ENCODE data around the gene NRARP. TPM values are rescaled to one million over a fixed set of nuclear protein-coding genes. Genes with fewer than 3 reads are reported as not detected.

The NRARP gene
- total and polyA plus RNA-seq, 2 of the 13 experiments (the other 11 are each of a cell fraction or from before 2014, with no cell fraction given): 0.22 to 0.46 TPM

DNA sequence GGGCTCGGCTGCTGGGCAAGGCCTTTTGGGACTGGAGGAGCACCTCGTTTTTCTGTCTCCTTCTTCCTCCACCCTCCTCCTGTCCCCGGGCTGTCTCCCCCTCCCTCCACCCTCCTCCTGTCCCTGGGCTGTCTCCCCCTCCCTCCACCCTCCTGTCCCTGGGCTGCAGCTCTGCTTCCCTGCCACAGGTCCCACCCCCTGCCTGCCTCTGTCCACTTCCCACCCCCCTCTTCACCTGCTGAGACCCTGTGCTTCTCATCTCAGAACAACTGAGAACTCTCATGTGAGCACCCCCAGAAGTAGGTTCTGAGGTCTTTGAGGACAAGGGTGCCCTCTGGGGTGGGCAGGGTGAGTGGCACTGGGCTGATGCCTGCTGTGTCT lies 30.4 kb downstream of the NRARP start (continued):
- no peak for TF ChIP-seq ZNF33A (CRISPR knock-in tag; IDR thresholded peaks at IDR 0.05; ENCODE audit: borderline replicate concordance)

- Histone ChIP-seq H4K20me1 (ENCODE audit: insufficient read depth, low read length) (no peaks in the 10 kb centered on the region), H3K9me3 (ENCODE audit: low read length) (no peaks in the 10 kb centered on the region), H2AFZ (ENCODE audit: low read length) (no peak overlapping the region), H3K9ac (ENCODE audit: insufficient read depth, low read depth, low read length) (no peak overlapping the region), H3K4me2 (ENCODE audit: low read depth, low read length) (no peak overlapping the region), H3K79me2 (ENCODE audit: insufficient read depth, low read length) (no peaks in the 10 kb centered on the region), H3K27ac (ENCODE audit: extremely low read length, insufficient read depth, low read length) (no peak overlapping the region), H3K36me3 (replicated peaks in 1 of 2; ENCODE audit: control insufficient read depth in 1 of 2, insufficient read depth in 2 of 2, low read length in 2 of 2) (peaks cover 16 to 34% of the 10 kb centered on the region in 2 experiments; a peak in 4 of 5 replicates), H3K27me3 (ENCODE audit: control insufficient read depth in 1 of 2, insufficient read depth in 2 of 2, low read length in 2 of 2) (no peaks in the 10 kb centered on the region), H3K4me3 (replicated peaks in 1 of 3; ENCODE audit: insufficient read depth in 1 of 3, low read depth in 2 of 3, low read length in 3 of 3) (no peak overlapping the region), H3K4me1 (ENCODE audit: insufficient read depth, low read length) (peaks cover 30% of the 10 kb centered on the region)
- ATAC-seq (no peak), FAIRE-seq (no peak), DNase-seq (ENCODE audit: low spot score) (no peak)
- no peak for TF ChIP-seq HMGXB3 (CRISPR knock-in tag; IDR thresholded peaks at IDR 0.05; ENCODE audit: borderline replicate concordance)
- TF ChIP-seq ZBTB1 (CRISPR knock-in tag; IDR thresholded peaks at IDR 0.05; ENCODE audit: borderline replicate concordance): no peak
- no peak for TF ChIP-seq ZNF660 (CRISPR knock-in tag; IDR thresholded peaks at IDR 0.05; ENCODE audit: borderline replicate concordance, low read depth)
- TF ChIP-seq ZNF296 (CRISPR knock-in tag; conservative IDR thresholded peaks at IDR 0.05): no peak
- no peak for TF ChIP-seq SRF (IDR thresholded peaks at IDR 0.05; ENCODE audit: low read depth, low read length)
- no peak for TF ChIP-seq CBX5 (CRISPR knock-in tag; IDR thresholded peaks at IDR 0.05; ENCODE audit: borderline replicate concordance)
- no peak for TF ChIP-seq ZNF207 (IDR thresholded peaks at IDR 0.05; ENCODE audit: borderline replicate concordance)
- TF ChIP-seq AGO2 (optimal IDR thresholded peaks at IDR 0.05; ENCODE audit: low read depth, low read length): peak; percentile 53
- TF ChIP-seq RBFOX2 (IDR thresholded peaks at IDR 0.05; ENCODE audit: low read depth, low read length): peak; percentile 59
- no peak for TF ChIP-seq ZSCAN25 (CRISPR knock-in tag; IDR thresholded peaks at IDR 0.05)
- 95% methylated on average over 11 of the region's 32 CpGs for WGBS (ENCODE audit: low lambda C conversion rate)
- in situ Hi-C loops (cut with HindIII; ENCODE audit: extremely low pct_ligation_motif_present, low pct_unique_long_range_greater_than_20kb) (no loop called here), intact Hi-C loops (cut with micrococcal nuclease; ENCODE audit: unreplicated experiment) (no loop called here)
- ChIA-PET POLR2A (no interaction called here), CTCF (ENCODE audit: low intra/inter-chr PET ratio, low total read pairs) (no interaction called here)
- BruUV-seq (replicated peaks): no TSS peak
These were observed 31.0 kb downstream of the NRARP start for GRCh38 chr9:137270929-137271695.
